IgD-negative memory B cell (primary cell): Measurements from ENCODE around the gene KRT74. TPM values are rescaled to one million over a fixed set of nuclear protein-coding genes. Genes with fewer than 3 reads are reported as not detected.
A peak's percentile ranks its signal among the peaks of the same experiment; 100 is the strongest.

Source experiments
- H3K27ac Mint-ChIP-seq, 3 donors: one replicate each; pipeline ENCODE4 v1.8.0; 2020 to 2022; ENCODE audit warnings: mild to moderate bottlenecking in 3 of 3, mixed read lengths in 3 of 3, moderate library complexity in 1 of 3
- H3K27me3 Mint-ChIP-seq: one replicate; pipeline ENCODE4 v1.8.0; 2021; ENCODE audit warnings: mixed read lengths
- H3K36me3 Mint-ChIP-seq: one replicate; pipeline ENCODE4 v1.8.0; 2020; ENCODE audit warnings: mild to moderate bottlenecking, mixed read lengths
- H3K4me1 Mint-ChIP-seq, 3 donors: one replicate each; pipeline ENCODE4 v1.8.0; 2020 to 2022; ENCODE audit warnings: mixed read lengths in 3 of 3, mild to moderate bottlenecking in 1 of 3
- H3K4me3 Mint-ChIP-seq, 4 donors: one replicate each; pipeline ENCODE4 v1.8.0; 2020 to 2022; ENCODE audit warnings: mild to moderate bottlenecking in 4 of 4, mixed read lengths in 4 of 4, moderate library complexity in 3 of 4
- H3K9me3 Mint-ChIP-seq, 3 donors: one replicate each; pipeline ENCODE4 v1.8.0; 2020 to 2021; ENCODE audit warnings: mixed read lengths in 3 of 3, mild to moderate bottlenecking in 1 of 3
- polyA plus RNA-seq: library from polyadenylated mRNA; unstranded; fragments of 300-500 nt; fragmentation: Illumina TruSeq; gene quantifications from one replicate; pipeline ENCODE4 v1.2.3, GENCODE V29; 2021

KRT74 gene
- polyA plus RNA-seq, 1 donor from 2014 or later, result not detected

DNA sequence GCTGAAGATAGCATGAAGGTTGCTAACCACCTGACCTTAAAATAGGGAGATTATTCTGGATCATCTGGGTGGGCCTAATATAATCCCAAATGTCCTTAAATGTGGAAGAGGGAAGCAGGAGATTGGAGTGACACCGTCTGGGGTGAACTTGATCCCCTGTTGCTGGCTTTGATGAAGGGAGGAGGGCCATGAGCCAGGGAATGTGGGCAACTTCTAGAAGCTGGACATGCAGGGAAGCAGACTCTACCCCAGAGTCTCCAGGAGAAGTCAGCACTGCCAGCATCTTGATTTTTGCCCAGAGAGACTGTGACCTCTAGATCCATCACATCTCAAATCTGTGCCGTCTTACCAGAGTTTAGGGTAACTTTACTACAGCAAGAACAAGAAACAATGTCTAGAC lies 44.2 kb downstream of the KRT74 start:
- Mint-ChIP-seq H3K36me3 (peaks cover 1% of the 10 kb centered on the region), H3K27ac (no peak overlapping the region), H3K4me3 (no peak overlapping the region), H3K4me1 (peaks cover 0 to 2% (median 0%) of the 10 kb centered on the region in 3 donors), H3K27me3 (peaks cover 7% of the 10 kb centered on the region), H3K9me3 (no peaks in the 10 kb centered on the region)

DNA sequence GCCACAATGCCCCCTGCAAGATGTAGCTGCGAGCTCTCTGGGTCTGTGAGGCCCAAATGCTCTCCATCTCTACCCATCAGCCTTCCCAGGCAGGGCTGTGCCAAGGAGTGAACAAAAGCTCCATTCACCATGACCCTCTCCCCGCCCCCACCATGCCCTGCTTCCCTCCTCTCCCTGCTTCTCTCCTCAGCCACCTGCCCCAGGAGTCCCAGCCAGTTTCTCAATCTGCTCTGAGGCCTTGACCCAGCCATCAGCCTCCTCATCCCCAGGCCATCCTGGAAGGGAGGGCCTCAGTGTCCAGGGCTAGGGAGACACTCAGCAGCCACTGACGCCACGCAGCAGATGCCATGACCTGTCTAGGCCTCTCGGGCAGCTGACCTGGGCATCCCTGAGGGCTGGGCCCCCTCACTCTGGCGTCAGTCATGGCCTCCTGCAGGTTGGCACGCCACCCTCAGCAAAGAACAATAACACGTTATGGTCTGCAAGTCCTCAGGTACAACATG lies 45.0 kb downstream of the KRT74 start:
- peaks cover 0 to 2% (median 0%) of the 10 kb centered on the region in 3 donors for H3K4me1 Mint-ChIP-seq
- peak overlapping the region in 1 of 4 donors; percentile 79 for H3K4me3 Mint-ChIP-seq
- H3K27ac Mint-ChIP-seq, result no peak overlapping the region
- H3K36me3 Mint-ChIP-seq, result peaks cover under 1% of the 10 kb centered on the region
- peaks cover 9% of the 10 kb centered on the region for H3K27me3 Mint-ChIP-seq
- H3K9me3 Mint-ChIP-seq, result no peaks in the 10 kb centered on the region

DNA sequence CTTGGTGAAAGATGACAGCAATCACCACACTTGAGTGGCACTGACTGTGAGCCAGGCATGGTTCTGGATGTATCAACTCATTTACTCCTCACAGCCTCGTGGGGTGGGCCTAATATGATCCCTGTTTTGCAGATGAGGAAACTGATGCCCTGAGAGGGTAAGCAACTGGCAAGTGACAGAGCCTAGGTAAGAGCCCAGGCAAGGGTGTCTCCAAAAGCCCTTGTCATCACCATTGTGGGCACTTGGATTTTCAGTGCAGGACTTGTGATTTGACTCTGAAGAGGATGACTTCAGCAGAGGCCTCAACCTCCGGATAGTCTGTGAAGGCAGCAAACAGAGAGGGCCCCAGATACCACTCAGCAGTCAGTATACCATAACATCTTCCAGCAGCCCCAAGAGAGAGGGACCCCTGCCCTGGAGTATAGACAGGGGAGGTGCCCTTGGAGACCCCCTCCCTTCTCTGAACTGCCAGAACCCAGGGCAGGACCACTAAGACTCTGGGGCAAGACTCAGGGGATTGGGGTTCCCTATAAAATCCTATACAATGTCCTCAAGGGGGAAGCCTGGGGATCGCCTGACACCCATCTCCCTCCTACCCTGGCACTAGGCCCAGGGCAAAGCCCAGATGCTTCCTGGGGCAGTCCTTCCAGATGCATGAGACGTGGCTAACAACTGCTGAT lies 46.4 kb downstream of the KRT74 start:
- Mint-ChIP-seq H3K4me1 (peaks cover 0 to 2% (median 0%) of the 10 kb centered on the region in 3 donors), H3K27ac (no peak overlapping the region), H3K4me3 (no peak overlapping the region), H3K36me3 (no peaks in the 10 kb centered on the region), H3K27me3 (peaks cover 13% of the 10 kb centered on the region), H3K9me3 (no peaks in the 10 kb centered on the region)

DNA sequence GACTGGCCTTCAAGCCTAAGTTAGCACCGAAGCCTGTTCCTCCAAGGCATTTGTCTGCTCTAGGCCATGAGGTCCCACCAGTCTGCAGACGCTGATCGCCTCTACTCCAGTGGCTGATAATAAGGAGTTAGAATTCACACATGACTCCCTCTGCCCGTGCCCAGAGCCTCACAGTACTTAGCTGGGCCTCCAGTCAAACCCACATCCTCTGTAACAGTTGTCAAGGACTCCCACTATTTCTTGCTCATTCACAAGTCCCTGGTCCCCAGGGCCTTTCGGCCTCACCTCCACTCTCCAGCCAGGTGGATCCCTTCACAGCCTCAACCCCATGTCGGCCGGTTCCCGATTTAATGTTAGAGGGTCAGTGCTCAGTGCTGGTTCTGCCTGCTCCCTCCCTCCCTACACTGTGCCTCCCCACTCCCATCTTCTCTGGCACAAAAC lies 47.1 kb downstream of the KRT74 start:
- H3K27ac Mint-ChIP-seq, result no peak overlapping the region
- H3K4me3 Mint-ChIP-seq, result no peak overlapping the region

DNA sequence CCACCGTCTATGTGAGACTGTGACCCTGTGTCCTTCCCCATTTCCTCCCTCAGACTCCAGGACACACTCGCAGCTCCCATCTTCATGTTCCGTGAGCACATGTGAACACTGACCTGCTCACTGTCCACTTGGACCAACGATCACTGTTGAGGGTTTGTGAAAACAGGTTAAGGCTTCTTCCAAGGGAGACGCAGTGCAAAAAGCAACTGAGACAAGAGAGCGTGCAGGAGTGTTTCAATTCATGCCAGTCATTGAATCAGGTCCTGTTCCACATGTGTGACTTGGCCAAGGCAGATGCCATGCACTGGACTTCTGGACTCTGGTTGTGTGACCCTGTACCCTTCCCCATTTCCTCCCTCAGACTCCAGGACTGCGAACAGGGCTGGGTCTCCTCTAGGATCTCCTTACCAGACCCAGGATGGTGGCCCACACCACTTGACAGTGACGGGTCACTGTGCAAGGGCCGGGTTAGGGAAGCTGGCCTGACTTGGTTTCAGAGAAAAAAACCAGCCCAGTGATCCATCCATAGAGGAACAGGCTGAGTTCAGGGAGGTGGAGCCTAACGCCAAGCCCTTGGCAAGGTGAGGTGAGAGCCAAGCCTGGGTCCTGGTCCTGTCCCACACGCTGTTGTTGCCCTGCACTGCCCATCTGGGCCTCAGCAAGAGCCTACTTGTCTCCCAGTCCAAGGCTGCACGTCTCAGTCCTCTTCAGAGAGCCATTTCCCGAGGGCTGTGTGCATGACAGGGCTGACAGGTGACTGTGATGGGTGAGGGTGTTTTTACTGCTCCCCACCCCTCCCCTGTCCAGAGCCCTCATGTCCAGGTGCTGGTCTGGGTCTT lies 47.8 kb downstream of the KRT74 start:
- Mint-ChIP-seq H3K4me3 (no peak overlapping the region), H3K4me1 (no peaks in the 10 kb centered on the region), H3K36me3 (no peaks in the 10 kb centered on the region), H3K27ac (no peak overlapping the region), H3K27me3 (peaks cover 13% of the 10 kb centered on the region), H3K9me3 (no peaks in the 10 kb centered on the region)

More for the DNA sequence above, 47.1 kb downstream of the KRT74 start:
- Mint-ChIP-seq H3K36me3 (no peaks in the 10 kb centered on the region), H3K4me1 (no peaks in the 10 kb centered on the region), H3K9me3 (no peaks in the 10 kb centered on the region), H3K27me3 (peaks cover 13% of the 10 kb centered on the region)

DNA sequence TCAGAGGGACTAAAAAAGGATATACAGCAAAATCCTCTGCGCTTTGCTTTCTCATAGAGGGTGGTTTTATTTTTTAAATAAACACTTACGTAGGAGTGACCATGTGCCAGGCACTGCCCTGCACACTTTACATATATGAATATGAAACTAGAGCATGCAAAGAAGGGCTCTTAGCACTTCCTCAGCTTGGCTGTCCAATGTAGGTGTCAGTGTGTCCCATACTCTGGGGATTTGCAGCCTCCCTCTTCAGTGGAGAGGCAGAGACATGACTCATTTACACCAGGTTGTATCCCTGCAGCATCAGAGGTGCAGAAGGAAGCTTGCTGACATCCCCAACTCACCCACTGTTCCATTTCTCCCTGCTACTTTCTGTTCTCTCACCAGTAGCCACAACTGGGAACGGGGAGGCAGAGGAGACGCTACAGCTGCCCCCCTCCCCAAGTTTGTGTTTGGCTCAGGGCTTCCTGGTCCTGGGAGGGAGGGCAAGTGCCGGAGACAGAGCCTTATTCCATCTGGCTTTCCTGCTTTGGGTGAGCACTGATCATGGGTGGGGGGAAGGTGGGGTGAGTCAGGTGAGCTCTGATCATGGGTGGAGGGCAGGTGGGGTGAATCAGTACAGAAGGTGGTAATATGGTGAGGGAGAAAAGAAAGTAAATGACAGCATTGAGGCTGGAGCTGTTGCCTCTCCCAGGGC lies 48.6 kb downstream of the KRT74 start:
- Mint-ChIP-seq H3K36me3 (no peaks in the 10 kb centered on the region), H3K4me3 (no peak overlapping the region), H3K4me1 (no peaks in the 10 kb centered on the region), H3K27me3 (peaks cover 13% of the 10 kb centered on the region), H3K27ac (no peak overlapping the region), H3K9me3 (no peaks in the 10 kb centered on the region)

DNA sequence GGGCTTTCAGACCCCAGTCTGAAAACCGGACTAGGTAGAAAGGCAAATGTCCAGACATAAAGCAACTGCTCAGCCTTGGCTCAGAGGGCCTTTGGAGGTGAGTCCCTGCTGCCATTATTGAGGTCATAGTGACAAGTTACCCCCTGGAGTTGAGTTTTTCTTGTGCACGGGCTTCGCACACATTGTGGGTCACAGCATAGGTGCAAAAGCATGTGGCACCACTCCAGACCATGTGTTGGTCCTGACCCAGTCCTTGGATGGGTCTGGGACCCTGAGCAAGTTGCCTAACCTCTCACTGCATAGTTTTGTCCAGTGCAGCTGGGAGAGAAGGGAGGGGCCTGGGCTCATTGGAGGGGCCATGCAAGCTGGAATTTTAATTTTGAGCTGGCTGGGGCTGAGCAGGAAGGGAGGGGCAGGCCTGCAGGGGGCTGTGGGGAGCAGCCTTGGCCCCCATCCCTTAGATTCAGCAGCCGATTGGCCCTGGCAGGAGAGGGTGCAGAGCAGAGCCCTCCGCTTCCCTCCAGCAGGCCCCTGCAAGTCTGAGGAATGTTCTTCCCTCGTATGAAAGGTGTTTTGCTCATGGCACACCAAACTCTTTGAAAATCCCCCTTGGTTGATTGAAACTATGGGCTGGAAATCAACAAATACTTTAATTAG lies 49.3 kb downstream of the KRT74 start:
- no peaks in the 10 kb centered on the region for H3K36me3 Mint-ChIP-seq
- no peaks in the 10 kb centered on the region for H3K4me1 Mint-ChIP-seq
- no peaks in the 10 kb centered on the region for H3K9me3 Mint-ChIP-seq
- no peak overlapping the region for H3K27ac Mint-ChIP-seq
- H3K27me3 Mint-ChIP-seq, result peaks cover 13% of the 10 kb centered on the region
- H3K4me3 Mint-ChIP-seq, result no peak overlapping the region

DNA sequence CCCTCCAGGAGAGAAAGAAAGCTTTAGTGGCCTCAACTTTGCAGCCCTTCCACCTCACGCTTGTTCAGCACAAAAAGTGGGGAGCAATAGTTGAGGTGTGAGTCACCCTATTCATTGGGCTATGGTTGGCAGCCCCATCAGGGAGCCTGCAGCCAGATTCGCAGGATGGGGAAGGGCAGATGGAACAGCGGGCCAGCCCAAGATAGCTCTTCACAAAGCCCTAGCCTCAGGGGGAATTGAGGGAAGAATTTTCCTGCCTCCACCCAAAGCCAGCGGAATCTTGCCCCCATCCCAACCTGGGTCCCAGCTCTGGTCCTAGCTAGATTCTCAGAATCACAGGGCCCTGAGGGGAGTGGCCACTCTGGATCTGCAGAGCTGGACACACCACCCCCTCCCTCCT lies 49.8 kb downstream of the KRT74 start:
- Mint-ChIP-seq H3K27me3 (peaks cover 13% of the 10 kb centered on the region), H3K9me3 (no peaks in the 10 kb centered on the region), H3K27ac (no peak overlapping the region), H3K4me1 (no peaks in the 10 kb centered on the region), H3K4me3 (no peak overlapping the region), H3K36me3 (no peaks in the 10 kb centered on the region)

DNA sequence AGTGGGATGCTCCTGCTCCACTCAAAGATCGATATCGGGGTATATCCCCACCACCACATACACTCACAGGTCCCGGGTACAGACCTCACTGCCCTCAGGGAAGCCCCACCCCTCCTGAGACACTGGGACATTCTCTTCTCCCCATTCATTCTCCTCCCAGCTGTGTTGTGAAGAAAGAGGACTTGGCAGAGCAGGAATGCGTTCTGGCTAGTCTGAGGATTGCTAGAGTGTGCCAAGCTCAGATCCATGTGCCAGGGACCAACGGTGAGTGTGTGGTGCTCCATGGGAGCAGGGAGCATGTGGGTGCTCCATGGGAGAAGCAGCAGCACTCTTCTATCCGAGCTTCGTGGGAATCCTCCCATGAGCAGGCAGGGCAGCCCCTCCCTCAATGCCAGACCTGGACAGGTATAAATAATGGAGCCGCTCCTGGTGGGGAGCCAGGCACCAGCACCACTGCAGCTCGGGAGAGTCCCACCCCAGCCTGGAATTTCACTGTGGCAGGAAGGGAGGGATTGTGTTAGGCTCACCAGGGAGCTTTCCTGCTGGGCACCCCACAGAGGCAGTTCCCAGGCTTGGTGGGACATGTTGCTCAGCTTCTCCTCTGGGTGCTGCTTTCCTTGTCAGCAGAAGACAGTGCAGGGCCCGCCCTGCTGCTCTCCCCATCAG lies 51.2 kb downstream of the KRT74 start:
- Mint-ChIP-seq H3K36me3 (no peaks in the 10 kb centered on the region), H3K27me3 (peaks cover 13% of the 10 kb centered on the region), H3K4me3 (no peak overlapping the region), H3K4me1 (no peaks in the 10 kb centered on the region), H3K9me3 (no peaks in the 10 kb centered on the region), H3K27ac (no peak overlapping the region)

DNA sequence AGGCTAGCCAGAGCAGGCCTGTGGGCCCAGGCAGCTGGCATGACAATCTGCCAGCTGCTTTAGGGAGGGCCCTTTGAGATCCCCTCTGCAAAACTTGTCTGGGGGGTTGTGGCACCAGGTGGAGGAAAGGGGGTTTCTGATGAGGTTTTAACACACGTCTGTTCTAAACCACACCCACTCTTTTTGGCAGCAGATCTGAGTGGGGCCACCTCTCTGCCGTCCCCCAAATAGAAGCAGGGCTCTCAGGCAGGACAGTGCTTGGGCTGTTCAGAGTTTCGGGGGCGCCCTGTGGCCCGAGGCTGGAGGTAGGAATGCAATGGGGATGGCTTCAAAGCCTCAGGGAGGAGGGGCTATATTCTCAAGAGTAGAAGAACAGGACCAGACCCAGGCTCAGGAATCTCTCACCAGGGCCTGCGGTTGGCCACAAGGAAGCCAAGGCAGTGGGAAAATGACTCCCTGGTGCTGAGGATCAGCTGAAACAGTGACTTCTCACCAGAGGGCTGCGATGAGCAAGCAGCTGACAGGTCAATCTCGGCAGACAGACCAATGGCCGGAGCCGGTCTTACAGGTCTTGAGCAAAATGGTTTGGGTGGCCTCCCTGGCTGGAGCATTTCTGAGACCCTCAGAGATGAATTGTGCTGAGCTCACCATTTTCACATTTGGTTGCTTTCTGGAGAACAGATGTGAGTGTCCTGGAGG lies 51.9 kb downstream of the KRT74 start:
- Mint-ChIP-seq H3K4me1 (no peaks in the 10 kb centered on the region), H3K27ac (no peak overlapping the region), H3K27me3 (peaks cover 11% of the 10 kb centered on the region), H3K36me3 (no peaks in the 10 kb centered on the region), H3K4me3 (no peak overlapping the region), H3K9me3 (no peaks in the 10 kb centered on the region)

DNA sequence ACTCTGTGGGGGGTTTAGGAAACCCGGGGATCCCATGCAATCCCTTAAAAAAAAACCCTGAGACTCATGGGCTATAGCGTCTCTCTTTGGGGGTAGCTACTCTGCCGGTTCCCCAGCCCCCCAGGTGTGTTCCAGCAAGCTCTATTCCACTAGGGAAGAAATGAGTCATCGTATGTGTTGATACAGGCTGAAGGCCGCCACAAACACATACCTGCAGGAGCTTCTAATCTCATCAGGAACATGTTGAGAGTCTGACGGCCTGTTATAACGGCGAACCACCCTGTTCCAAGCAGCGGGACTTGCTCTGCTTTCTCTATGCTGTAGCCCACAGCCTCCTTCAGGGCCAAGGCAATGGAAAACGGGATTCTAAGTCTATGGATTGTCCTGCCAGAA lies 52.5 kb downstream of the KRT74 start:
- Mint-ChIP-seq H3K4me3 (no peak overlapping the region), H3K4me1 (no peaks in the 10 kb centered on the region), H3K36me3 (no peaks in the 10 kb centered on the region), H3K9me3 (no peaks in the 10 kb centered on the region), H3K27me3 (peaks cover 8% of the 10 kb centered on the region), H3K27ac (no peak overlapping the region)

DNA sequence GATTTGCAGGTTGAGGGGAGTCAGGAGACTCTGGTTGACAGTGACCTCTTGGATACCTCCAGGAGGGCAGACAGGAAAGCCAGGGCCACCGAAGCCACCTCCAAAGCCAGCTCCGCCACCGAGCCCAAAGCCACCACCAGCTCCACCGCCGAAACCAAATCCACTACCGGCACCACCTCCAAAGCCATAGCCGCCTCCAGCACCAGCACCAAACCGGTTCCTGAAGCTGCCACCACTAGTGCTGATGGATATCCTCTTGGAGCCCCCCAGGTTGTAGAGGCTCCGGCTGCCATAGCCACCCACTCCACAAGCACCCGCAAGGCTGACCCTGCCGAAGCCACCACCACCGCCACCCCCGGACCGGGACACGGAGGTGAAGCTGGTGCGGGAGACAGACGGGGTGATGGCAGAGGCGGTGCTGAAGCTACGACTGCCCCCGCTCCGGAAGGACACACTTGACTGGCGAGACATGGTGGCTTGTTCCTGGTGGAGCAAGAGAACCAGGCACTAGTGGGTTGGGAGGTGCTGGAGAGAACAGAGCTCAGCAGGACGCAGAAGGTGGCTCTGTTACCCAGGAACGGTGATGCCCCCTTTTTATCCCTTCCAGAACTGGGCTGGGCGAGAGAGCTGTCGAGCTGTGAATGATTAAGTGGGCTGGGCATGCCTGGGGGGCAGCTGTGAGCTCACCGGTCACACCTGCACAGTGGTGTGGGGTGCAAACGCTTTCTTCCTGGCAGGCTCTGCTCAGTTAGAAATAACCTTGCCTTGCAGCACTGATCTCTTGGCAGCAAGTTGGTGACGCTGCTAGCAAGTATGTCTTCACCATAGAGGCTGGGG lies 53.6 kb downstream of the KRT74 start, which contains the start of gene KRT5:
Gene KRT5 (minus strand): TSS at position 569 of the 837 bp plus-strand sequence. CDS start 98 bp downstream, at position 471.
- no peak within 1 kb of the TSS for H3K27ac Mint-ChIP-seq

DNA sequence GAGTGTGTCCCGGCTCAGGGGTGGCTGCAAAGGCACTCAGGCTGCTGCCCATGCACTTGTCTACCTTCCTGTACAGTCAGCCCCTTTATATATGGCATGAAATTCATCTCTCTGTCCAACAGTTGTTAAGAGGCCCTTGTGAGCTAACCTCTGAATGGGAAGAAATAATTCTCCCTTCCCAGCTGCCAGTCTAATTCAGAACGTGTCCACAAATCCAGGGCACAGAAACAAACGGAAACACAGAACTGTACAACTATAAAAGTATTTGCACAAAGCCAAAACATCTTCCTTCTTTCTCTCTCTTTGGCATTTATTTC lies 54.3 kb downstream of the KRT74 start:
- Mint-ChIP-seq H3K27me3 (peaks cover 10% of the 10 kb centered on the region), H3K36me3 (no peaks in the 10 kb centered on the region), H3K4me1 (no peaks in the 10 kb centered on the region), H3K9me3 (no peaks in the 10 kb centered on the region), H3K27ac (no peak overlapping the region), H3K4me3 (no peak overlapping the region)

More for the DNA sequence above, 53.6 kb downstream of the KRT74 start, which contains the start of gene KRT5:
- peaks cover 9% of the 10 kb centered on the region for H3K27me3 Mint-ChIP-seq
- H3K9me3 Mint-ChIP-seq, result no peaks in the 10 kb centered on the region
- no peaks in the 10 kb centered on the region for H3K36me3 Mint-ChIP-seq
- H3K4me3 Mint-ChIP-seq, result no peak within 1 kb of the TSS
- H3K4me1 Mint-ChIP-seq, result no peaks in the 10 kb centered on the region
